ENCODE data around the gene FXYD3. TPM values are rescaled to one million over a fixed set of nuclear protein-coding genes. Genes with fewer than 3 reads are reported as not detected.

Gene FXYD3
- total RNA-seq, 1 donor from 2014 or later, result not detected

DNA sequence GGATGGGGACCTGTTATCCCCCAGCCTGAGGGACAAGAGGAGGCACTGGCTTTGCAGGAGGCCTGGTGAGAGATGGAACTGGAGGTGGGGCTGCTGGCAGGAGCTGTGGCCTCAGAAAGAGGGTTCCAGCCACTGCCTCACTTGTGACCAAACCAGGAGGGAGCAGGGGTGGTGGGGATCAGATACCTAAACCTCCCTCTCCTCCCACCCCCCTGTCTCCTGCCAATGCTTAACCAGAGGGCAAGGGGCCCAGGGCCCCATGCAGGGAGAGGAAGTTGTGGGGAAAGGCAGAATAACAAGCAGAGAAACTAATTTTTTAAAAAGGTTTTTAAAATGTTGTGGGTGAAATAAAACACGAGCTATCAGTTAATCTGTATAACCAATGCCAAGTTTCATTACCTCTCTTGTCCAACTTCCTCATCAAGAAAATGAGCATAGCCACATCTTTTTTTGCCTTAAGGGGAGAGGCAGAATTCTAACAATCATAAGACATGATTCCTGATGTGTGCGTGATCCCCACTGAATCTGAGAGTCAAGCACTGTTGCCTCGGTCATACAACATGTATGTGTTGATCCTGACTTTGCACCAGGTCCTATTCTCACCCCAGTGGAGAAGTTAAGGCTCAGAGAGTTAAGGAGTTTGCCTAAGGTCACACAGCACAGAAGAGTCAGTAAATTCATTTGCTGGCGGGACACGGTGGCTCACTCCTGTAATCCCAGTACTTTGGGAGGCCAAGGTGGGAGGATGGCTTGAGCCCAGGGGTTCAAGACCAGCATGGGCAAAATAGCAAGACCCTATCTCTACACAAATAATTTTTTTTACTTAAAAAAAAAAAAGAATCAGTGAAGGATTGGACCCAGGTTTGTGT lies 51.9 kb downstream of the FXYD3 start:
- no peak for FAIRE-seq
- H3K27ac Mint-ChIP-seq (ENCODE audit: unreplicated experiment), result no peak overlapping the region
- Histone ChIP-seq H3K9ac (ENCODE audit: low read length) (no peak overlapping the region), H3K4me2 (ENCODE audit: low read length) (no peak overlapping the region), H3K4me1 (ENCODE audit: insufficient read depth, low read length) (no peaks in the 10 kb centered on the region), H4K20me1 (ENCODE audit: insufficient read depth, low read length) (peaks cover 4% of the 10 kb centered on the region), H3K27me3 (ENCODE audit: insufficient read depth, low read length) (no peaks in the 10 kb centered on the region), H3K36me3 (ENCODE audit: insufficient read depth, low read length) (peaks cover 43% of the 10 kb centered on the region), H2AFZ (ENCODE audit: low read depth, low read length) (no peak overlapping the region), H3K9me3 (ENCODE audit: insufficient read depth, low read depth, low read length) (peaks cover 14% of the 10 kb centered on the region), H3K4me3 (ENCODE audit: insufficient read depth, low read depth, low read length) (no peak overlapping the region), H3K79me2 (ENCODE audit: insufficient read depth, low read length) (no peaks in the 10 kb centered on the region), H3K27ac (ENCODE audit: low read depth, low read length) (no peak overlapping the region)
- H3K4me3 Mint-ChIP-seq (ENCODE audit: unreplicated experiment), result peak overlapping the region; percentile 40
- H3K27me3 Mint-ChIP-seq (ENCODE audit: low read depth, unreplicated experiment), result no peaks in the 10 kb centered on the region
- H3K9me3 Mint-ChIP-seq (ENCODE audit: unreplicated experiment), result peaks cover 24% of the 10 kb centered on the region
- peaks cover 4% of the 10 kb centered on the region for H3K4me1 Mint-ChIP-seq (ENCODE audit: low read depth, unreplicated experiment)
- H3K36me3 Mint-ChIP-seq (ENCODE audit: low read depth, unreplicated experiment), result peaks cover 41% of the 10 kb centered on the region
- no peak for DNase-seq (ENCODE audit: low read depth)
- TF ChIP-seq, protein P1, sequence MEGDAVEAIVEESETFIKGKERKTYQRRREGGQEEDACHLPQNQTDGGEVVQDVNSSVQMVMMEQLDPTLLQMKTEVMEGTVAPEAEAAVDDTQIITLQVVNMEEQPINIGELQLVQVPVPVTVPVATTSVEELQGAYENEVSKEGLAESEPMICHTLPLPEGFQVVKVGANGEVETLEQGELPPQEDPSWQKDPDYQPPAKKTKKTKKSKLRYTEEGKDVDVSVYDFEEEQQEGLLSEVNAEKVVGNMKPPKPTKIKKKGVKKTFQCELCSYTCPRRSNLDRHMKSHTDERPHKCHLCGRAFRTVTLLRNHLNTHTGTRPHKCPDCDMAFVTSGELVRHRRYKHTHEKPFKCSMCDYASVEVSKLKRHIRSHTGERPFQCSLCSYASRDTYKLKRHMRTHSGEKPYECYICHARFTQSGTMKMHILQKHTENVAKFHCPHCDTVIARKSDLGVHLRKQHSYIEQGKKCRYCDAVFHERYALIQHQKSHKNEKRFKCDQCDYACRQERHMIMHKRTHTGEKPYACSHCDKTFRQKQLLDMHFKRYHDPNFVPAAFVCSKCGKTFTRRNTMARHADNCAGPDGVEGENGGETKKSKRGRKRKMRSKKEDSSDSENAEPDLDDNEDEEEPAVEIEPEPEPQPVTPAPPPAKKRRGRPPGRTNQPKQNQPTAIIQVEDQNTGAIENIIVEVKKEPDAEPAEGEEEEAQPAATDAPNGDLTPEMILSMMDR (IDR thresholded peaks at IDR 0.05; ENCODE audit: insufficient read depth, low read depth, low read length), result no peak
- no peak for TF ChIP-seq EZH2 (IDR thresholded peaks at IDR 0.05; ENCODE audit: insufficient read depth, low read length)

- Mint-ChIP-seq H3K27ac (ENCODE audit: unreplicated experiment) (no peak overlapping the region), H3K9me3 (ENCODE audit: unreplicated experiment) (peaks cover 20% of the 10 kb centered on the region), H3K4me1 (ENCODE audit: low read depth, unreplicated experiment) (peaks cover 4% of the 10 kb centered on the region), H3K36me3 (ENCODE audit: low read depth, unreplicated experiment) (peaks cover 35% of the 10 kb centered on the region), H3K27me3 (ENCODE audit: low read depth, unreplicated experiment) (no peaks in the 10 kb centered on the region), H3K4me3 (ENCODE audit: unreplicated experiment) (no peak overlapping the region)
- no peak for DNase-seq (ENCODE audit: low read depth)
- H4K20me1 ChIP-seq (ENCODE audit: insufficient read depth, low read length), result peaks cover 2% of the 10 kb centered on the region
- H3K4me3 ChIP-seq (ENCODE audit: insufficient read depth, low read depth, low read length), result no peak overlapping the region
- H3K9me3 ChIP-seq (ENCODE audit: insufficient read depth, low read depth, low read length), result peaks cover 9% of the 10 kb centered on the region
- H3K4me1 ChIP-seq (ENCODE audit: insufficient read depth, low read length), result no peaks in the 10 kb centered on the region
- no peak overlapping the region for H2AFZ ChIP-seq (ENCODE audit: low read depth, low read length)
- no peaks in the 10 kb centered on the region for H3K79me2 ChIP-seq (ENCODE audit: insufficient read depth, low read length)
- TF ChIP-seq, protein P1 (IDR thresholded peaks at IDR 0.05; ENCODE audit: insufficient read depth, low read depth, low read length), result no peak
- no peak for TF ChIP-seq EZH2 (IDR thresholded peaks at IDR 0.05; ENCODE audit: insufficient read depth, low read length)
- H3K36me3 ChIP-seq (ENCODE audit: insufficient read depth, low read length), result peaks cover 36% of the 10 kb centered on the region
- H3K9ac ChIP-seq (ENCODE audit: low read length), result no peak overlapping the region
- no peaks in the 10 kb centered on the region for H3K27me3 ChIP-seq (ENCODE audit: insufficient read depth, low read length)
- no peak overlapping the region for H3K4me2 ChIP-seq (ENCODE audit: low read length)
- no peak for FAIRE-seq
- H3K27ac ChIP-seq (ENCODE audit: low read depth, low read length), result no peak overlapping the region
These were observed 52.6 kb downstream of the FXYD3 start for GRCh38 chr19:35168196-35168595.

Data from astrocyte (in vitro differentiated cells and primary cell).